HepG2 (cell line): ENCODE data around the gene BCKDHB. TPM values are rescaled to one million over a fixed set of nuclear protein-coding genes. Genes with fewer than 3 reads are reported as not detected.

Experiments
- ATAC-seq: fragments of 200-7000 bp; cut with Tn5 transposase; 3 replicates; pipeline ENCODE4 v1.9.1; 2020; ENCODE audit warnings: mild to moderate bottlenecking, moderate library complexity
- BruUV-seq: library from RNA; stranded (reverse); fragments of 400-500 nt; replicated peaks from 2 replicates; lab custom pipeline; 2021; lab: Mats Ljungman, UMichigan
- CTCF ChIA-PET: fragments of 300-600 bp; formaldehyde crosslinking; extraction: SDS; loops from one replicate; lab custom pipeline; 2021; ENCODE audit warnings: low total read pairs, inconsistent platforms, low intra/inter-chr PET ratio; lab: Yijun Ruan, JAX
- POLR2A ChIA-PET: fragments of 350-600 bp; sonication (Branson Sonifier 250); formaldehyde crosslinking; loops from one replicate; lab custom pipeline; 2020; ENCODE audit warnings: antibody characterized with exemption, inconsistent platforms; lab: Yijun Ruan, JAX
- DNase-seq: peaks from one replicate; pipeline ENCODE4 v3.0.0-alpha.2; 2015; ENCODE audit warnings: low spot score
- FAIRE-seq: peaks from 3 replicates; lab custom pipeline; 2011; peaks lifted over from hg19 to GRCh38; lab: Jason Lieb, UNC
- H2AFZ ChIP-seq: one replicate; pipeline ENCODE4 v1.6.1; 2011; ENCODE audit warnings: low read length, inconsistent platforms
- H3K27ac ChIP-seq: fragments of 300-600 bp; 3 replicates; pipeline ENCODE4 v1.8.0; 2011; ENCODE audit warnings: mixed run types, mild to moderate bottlenecking, mixed read lengths, low read length, inconsistent platforms; ENCODE audit not compliant: insufficient read depth; ENCODE audit errors: extremely low read length
- H3K27me3 ChIP-seq, 2 experiments: fragments of 200-600 bp in 1 of 2; 2 replicates in 1 of 2; 3 replicates in 1 of 2; pipeline versions ENCODE4 v1.6.0 to v1.8.0; 2011; ENCODE audit warnings: low read length in 2 of 2, mild to moderate bottlenecking in 2 of 2, moderate library complexity in 2 of 2, inconsistent platforms in 1 of 2; ENCODE audit not compliant: insufficient read depth in 2 of 2, control insufficient read depth in 1 of 2
- H3K36me3 ChIP-seq, 2 experiments: fragments of 200-600 bp in 1 of 2; replicated peaks in 1 of 2; 2 replicates in 1 of 2; 3 replicates in 1 of 2; pipeline versions ENCODE4 v1.5.1 to v1.8.0; 2011; ENCODE audit warnings: low read length in 2 of 2, inconsistent platforms in 1 of 2; ENCODE audit not compliant: insufficient read depth in 2 of 2, control insufficient read depth in 1 of 2
- H3K4me1 ChIP-seq: 2 replicates; pipeline ENCODE4 v1.5.1; 2012; ENCODE audit warnings: low read length, inconsistent platforms; ENCODE audit not compliant: insufficient read depth
- H3K4me2 ChIP-seq: 2 replicates; pipeline ENCODE4 v1.6.0; 2011; ENCODE audit warnings: low read depth, low read length, inconsistent platforms
- H3K4me3 ChIP-seq, 3 experiments: fragments of 200-600 bp in 1 of 3; sonication (generic), shearing (Covaris generic) in 1 of 3; replicated peaks in 1 of 3; 2 replicates each; pipeline ENCODE4 v1.5.1; 2011 to 2016; ENCODE audit warnings: low read length in 3 of 3, inconsistent platforms in 2 of 3, low read depth in 2 of 3, mild to moderate bottlenecking in 2 of 3, control low read depth in 1 of 3, mixed read lengths in 1 of 3; ENCODE audit not compliant: insufficient read depth in 1 of 3
- H3K79me2 ChIP-seq: one replicate; pipeline ENCODE4 v1.6.1; 2011; ENCODE audit warnings: low read length, inconsistent platforms; ENCODE audit not compliant: insufficient read depth
- H3K9ac ChIP-seq: 2 replicates; pipeline ENCODE4 v1.6.0; 2011; ENCODE audit warnings: mild to moderate bottlenecking, low read depth, low read length, inconsistent platforms; ENCODE audit not compliant: insufficient read depth
- H3K9me3 ChIP-seq: 2 replicates; pipeline ENCODE4 v1.5.1; 2012; ENCODE audit warnings: mild to moderate bottlenecking, low read length
- H4K20me1 ChIP-seq: 2 replicates; pipeline ENCODE4 v1.6.0; 2011; ENCODE audit warnings: inconsistent platforms, mild to moderate bottlenecking, low read length, moderate library complexity; ENCODE audit not compliant: insufficient read depth
- CHCHD3 ChIP-seq: sonication (generic); formaldehyde crosslinking; IDR thresholded peaks from 2 replicates; pipeline ENCODE4 v1.8.0; 2022; ENCODE audit warnings: mild to moderate bottlenecking, missing genetic modification reagents, moderate library complexity
- FOXC1 ChIP-seq: sonication (generic); formaldehyde crosslinking; IDR thresholded peaks from 2 replicates; pipeline ENCODE4 v1.8.0; 2022; ENCODE audit warnings: mild to moderate bottlenecking, missing genetic modification reagents, borderline replicate concordance
- MAFF ChIP-seq: IDR thresholded peaks from 2 replicates; pipeline ENCODE4 v1.6.1; 2011; ENCODE audit warnings: low read depth, low read length, improper control_type of control experiment
- MIER2 ChIP-seq: IDR thresholded peaks from 2 replicates; pipeline ENCODE4 v1.6.1; 2016; ENCODE audit warnings: missing biosample characterization, missing genetic modification reagents
- NR2F6 ChIP-seq, 2 experiments: IDR thresholded peaks; 2 replicates each; pipeline ENCODE4 v1.6.1; 2016; ENCODE audit warnings: antibody characterized with exemption in 1 of 2, mild to moderate bottlenecking in 1 of 2
- PAF1 ChIP-seq: IDR thresholded peaks from 2 replicates; pipeline ENCODE4 v1.6.1; 2016; ENCODE audit warnings: missing genetic modification reagents, missing compliant biosample characterization
- TEAD3 ChIP-seq: optimal IDR thresholded peaks from 2 replicates; pipeline ENCODE3; 2016; ENCODE audit warnings: borderline replicate concordance
- ZBTB1 ChIP-seq: sonication (generic); formaldehyde crosslinking; IDR thresholded peaks from 2 replicates; pipeline ENCODE4 v1.4.0; 2020; ENCODE audit warnings: missing genetic modification reagents, borderline replicate concordance
- ZNF451 ChIP-seq: sonication (generic); formaldehyde crosslinking; IDR thresholded peaks from 2 replicates; pipeline ENCODE4 v1.5.0; 2020; ENCODE audit warnings: mild to moderate bottlenecking, missing genetic modification reagents
- ZNF558 ChIP-seq: sonication (generic); formaldehyde crosslinking; IDR thresholded peaks from 2 replicates; pipeline ENCODE4 v1.9.0; 2022; ENCODE audit warnings: mild to moderate bottlenecking, missing genetic modification reagents, borderline replicate concordance
- ZNF83 ChIP-seq: sonication (generic); formaldehyde crosslinking; IDR thresholded peaks from 2 replicates; pipeline ENCODE4 v1.4.0; 2020; ENCODE audit warnings: missing genetic modification reagents, mild to moderate bottlenecking, borderline replicate concordance
- ZSCAN31 ChIP-seq: sonication (generic); formaldehyde crosslinking; IDR thresholded peaks from 2 replicates; pipeline ENCODE4 v1.5.0; 2020; ENCODE audit warnings: low read depth, mild to moderate bottlenecking, missing genetic modification reagents
- WGBS: methylation state at CpG from one replicate; pipeline ENCODE4 v1.1.6; 2017; ENCODE audit warnings: low lambda C conversion rate; 5-methylcytosine and 5-hydroxymethylcytosine counted together
- in situ Hi-C: cut with HindIII; loops from 2 replicates; pipeline ENCODE4 v1.10.0; 2017; ENCODE audit warnings: low pct_unique_long_range_greater_than_20kb; ENCODE audit not compliant: extremely low pct_ligation_motif_present
- intact Hi-C: fragments of 100-400 bp; cut with micrococcal nuclease; formaldehyde crosslinking; loops from one replicate; pipeline ENCODE4 v1.10.0; 2022; ENCODE audit not compliant: unreplicated experiment
- polyA plus RNA-seq, 8 experiments: library from polyadenylated mRNA; depleted of rRNA in 3 of 8; stranded (reverse) in 7 of 8; unstranded in 1 of 8; fragments of >200 nt; fragmentation: Illumina TruSeq in 4 of 8; extraction: Trizol in 4 of 8; gene quantifications; 2 replicates each; pipeline versions ENCODE4 v1.2.1 to v1.2.3, GENCODE V29; 2011 to 2016; ENCODE audit warnings: low read depth in 4 of 8, missing spikeins in 1 of 8, mixed read lengths in 1 of 8; ENCODE audit not compliant: insufficient read depth in 1 of 8
- total RNA-seq, 5 experiments: library from RNA; depleted of rRNA; stranded (reverse); fragments of >200 nt; fragmentation: Illumina TruSeq; extraction: Trizol; gene quantifications; 2 replicates each; pipeline ENCODE4 v1.2.3, GENCODE V29; 2016; ENCODE audit warnings: low read depth in 1 of 5
- TF ChIP-seq, protein P1 (sequence below): sonication (generic); formaldehyde crosslinking; IDR thresholded peaks from 2 replicates; pipeline ENCODE4 v1.4.0; 2020; ENCODE audit warnings: missing genetic modification reagents
- TF ChIP-seq, protein P2 (sequence below): sonication (generic); formaldehyde crosslinking; IDR thresholded peaks from 2 replicates; pipeline ENCODE4 v1.4.0; 2020; ENCODE audit warnings: missing genetic modification reagents, borderline replicate concordance
- TF ChIP-seq, protein P3 (sequence below): sonication (generic); formaldehyde crosslinking; IDR thresholded peaks from 2 replicates; pipeline ENCODE4 v1.4.0; 2020; ENCODE audit warnings: mild to moderate bottlenecking, missing genetic modification reagents
- TF ChIP-seq, protein P4 (sequence below): sonication (generic); formaldehyde crosslinking; IDR thresholded peaks from 2 replicates; pipeline ENCODE4 v1.4.0; 2020; ENCODE audit warnings: low read depth, mild to moderate bottlenecking, missing genetic modification reagents
- TF ChIP-seq, protein P5 (sequence below): sonication (generic); formaldehyde crosslinking; IDR thresholded peaks from 2 replicates; pipeline ENCODE4 v1.4.0; 2020; ENCODE audit warnings: missing genetic modification reagents, borderline replicate concordance

The BCKDHB gene
- total and polyA plus RNA-seq, 2 of the 13 experiments (the other 11 are each of a cell fraction or from before 2014, with no cell fraction given) = 10.8 to 13.6 TPM

DNA sequence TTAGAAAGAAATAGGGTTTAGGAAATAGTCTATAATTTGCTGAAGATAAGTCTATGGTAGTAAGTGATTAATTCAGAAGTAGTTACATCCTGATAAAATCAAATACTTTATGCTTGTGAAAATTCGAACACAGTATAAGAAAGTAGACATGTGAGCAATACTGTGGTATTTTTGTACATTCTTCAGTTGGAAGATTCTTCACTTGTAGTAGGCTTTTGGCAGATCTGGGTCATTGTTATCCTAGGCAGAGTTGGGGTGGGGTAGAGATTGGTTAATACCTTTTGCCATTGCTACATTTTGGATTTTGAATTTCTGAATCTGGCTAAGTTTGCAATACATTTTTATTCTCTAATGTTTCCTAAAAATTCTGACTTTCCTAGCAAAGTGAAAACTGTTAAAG lies 197.5 kb downstream of the BCKDHB start (continued):
- TF ChIP-seq, protein P1, sequence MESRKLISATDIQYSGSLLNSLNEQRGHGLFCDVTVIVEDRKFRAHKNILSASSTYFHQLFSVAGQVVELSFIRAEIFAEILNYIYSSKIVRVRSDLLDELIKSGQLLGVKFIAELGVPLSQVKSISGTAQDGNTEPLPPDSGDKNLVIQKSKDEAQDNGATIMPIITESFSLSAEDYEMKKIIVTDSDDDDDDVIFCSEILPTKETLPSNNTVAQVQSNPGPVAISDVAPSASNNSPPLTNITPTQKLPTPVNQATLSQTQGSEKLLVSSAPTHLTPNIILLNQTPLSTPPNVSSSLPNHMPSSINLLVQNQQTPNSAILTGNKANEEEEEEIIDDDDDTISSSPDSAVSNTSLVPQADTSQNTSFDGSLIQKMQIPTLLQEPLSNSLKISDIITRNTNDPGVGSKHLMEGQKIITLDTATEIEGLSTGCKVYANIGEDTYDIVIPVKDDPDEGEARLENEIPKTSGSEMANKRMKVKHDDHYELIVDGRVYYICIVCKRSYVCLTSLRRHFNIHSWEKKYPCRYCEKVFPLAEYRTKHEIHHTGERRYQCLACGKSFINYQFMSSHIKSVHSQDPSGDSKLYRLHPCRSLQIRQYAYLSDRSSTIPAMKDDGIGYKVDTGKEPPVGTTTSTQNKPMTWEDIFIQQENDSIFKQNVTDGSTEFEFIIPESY (CRISPR knock-in tag) = no peak
- TF ChIP-seq ZBTB1 (CRISPR knock-in tag) (no peak), PAF1 (CRISPR knock-in tag) (no peak), ZNF83 (CRISPR knock-in tag) (no peak), ZNF558 (CRISPR knock-in tag) (no peak), NR2F6 (IDR thresholded peaks at IDR 0.05) (no peak), NR2F6 (CRISPR knock-in tag; IDR thresholded peaks at IDR 0.05) (no peak), MIER2 (no peak)
- TF ChIP-seq, all 625 proteins: peak for 0

DNA sequence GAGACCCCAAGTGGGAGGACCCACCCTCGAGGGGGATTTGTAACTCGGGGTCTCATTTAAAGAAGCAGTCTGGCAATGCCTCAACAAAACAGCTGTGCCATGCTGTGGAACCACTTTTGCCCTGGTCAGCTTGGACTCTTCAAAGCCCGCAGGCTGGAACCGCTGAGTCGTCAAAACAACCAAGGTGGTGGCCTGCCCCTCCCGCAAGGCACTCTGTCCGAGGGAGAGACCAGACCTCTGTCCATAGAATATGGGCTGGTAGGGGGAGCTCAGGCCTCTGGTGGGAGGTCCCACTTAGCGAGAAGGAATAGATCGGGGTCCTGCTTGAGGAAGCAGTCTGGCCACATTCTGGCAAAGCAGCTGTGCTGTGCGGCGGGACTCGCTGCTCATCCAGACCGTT lies 208.1 kb downstream of the BCKDHB start:
- Histone ChIP-seq H3K79me2 (no peaks in the 10 kb centered on the region), H2AFZ (no peak overlapping the region), H3K4me3 (no peak overlapping the region), H3K27me3 (no peaks in the 10 kb centered on the region), H3K27ac (no peak overlapping the region), H3K9ac (no peak overlapping the region), H4K20me1 (no peaks in the 10 kb centered on the region), H3K36me3 (no peaks in the 10 kb centered on the region), H3K4me2 (no peak overlapping the region), H3K4me1 (no peaks in the 10 kb centered on the region), H3K9me3 (no peaks in the 10 kb centered on the region)
- BruUV-seq = no TSS peak
- DNase-seq = no peak
- ChIA-PET CTCF (no interaction called here), POLR2A (no interaction called here)
- intact Hi-C loops (no loop called here), in situ Hi-C loops (no loop called here)
- no peak for FAIRE-seq
- no peak for ATAC-seq
- WGBS = 93% methylated on average over 13 of the region's 13 CpGs
- TF ChIP-seq, protein P2, sequence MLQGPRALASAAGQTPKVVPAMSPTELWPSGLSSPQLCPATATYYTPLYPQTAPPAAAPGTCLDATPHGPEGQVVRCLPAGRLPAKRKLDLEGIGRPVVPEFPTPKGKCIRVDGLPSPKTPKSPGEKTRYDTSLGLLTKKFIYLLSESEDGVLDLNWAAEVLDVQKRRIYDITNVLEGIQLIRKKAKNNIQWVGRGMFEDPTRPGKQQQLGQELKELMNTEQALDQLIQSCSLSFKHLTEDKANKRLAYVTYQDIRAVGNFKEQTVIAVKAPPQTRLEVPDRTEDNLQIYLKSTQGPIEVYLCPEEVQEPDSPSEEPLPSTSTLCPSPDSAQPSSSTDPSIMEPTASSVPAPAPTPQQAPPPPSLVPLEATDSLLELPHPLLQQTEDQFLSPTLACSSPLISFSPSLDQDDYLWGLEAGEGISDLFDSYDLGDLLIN (CRISPR knock-in tag) = no peak
- TF ChIP-seq, protein P3, sequence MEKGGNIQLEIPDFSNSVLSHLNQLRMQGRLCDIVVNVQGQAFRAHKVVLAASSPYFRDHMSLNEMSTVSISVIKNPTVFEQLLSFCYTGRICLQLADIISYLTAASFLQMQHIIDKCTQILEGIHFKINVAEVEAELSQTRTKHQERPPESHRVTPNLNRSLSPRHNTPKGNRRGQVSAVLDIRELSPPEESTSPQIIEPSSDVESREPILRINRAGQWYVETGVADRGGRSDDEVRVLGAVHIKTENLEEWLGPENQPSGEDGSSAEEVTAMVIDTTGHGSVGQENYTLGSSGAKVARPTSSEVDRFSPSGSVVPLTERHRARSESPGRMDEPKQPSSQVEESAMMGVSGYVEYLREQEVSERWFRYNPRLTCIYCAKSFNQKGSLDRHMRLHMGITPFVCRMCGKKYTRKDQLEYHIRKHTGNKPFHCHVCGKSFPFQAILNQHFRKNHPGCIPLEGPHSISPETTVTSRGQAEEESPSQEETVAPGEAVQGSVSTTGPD (CRISPR knock-in tag) = no peak
- peak; percentile 97 for TF ChIP-seq MAFF
- TF ChIP-seq, protein P4, sequence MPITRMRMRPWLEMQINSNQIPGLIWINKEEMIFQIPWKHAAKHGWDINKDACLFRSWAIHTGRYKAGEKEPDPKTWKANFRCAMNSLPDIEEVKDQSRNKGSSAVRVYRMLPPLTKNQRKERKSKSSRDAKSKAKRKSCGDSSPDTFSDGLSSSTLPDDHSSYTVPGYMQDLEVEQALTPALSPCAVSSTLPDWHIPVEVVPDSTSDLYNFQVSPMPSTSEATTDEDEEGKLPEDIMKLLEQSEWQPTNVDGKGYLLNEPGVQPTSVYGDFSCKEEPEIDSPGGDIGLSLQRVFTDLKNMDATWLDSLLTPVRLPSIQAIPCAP (CRISPR knock-in tag) = no peak
- no peak for TF ChIP-seq ZNF451
- TF ChIP-seq CHCHD3 (CRISPR knock-in tag) = no peak
- TF ChIP-seq FOXC1 (CRISPR knock-in tag) = no peak
- TF ChIP-seq, protein P5, sequence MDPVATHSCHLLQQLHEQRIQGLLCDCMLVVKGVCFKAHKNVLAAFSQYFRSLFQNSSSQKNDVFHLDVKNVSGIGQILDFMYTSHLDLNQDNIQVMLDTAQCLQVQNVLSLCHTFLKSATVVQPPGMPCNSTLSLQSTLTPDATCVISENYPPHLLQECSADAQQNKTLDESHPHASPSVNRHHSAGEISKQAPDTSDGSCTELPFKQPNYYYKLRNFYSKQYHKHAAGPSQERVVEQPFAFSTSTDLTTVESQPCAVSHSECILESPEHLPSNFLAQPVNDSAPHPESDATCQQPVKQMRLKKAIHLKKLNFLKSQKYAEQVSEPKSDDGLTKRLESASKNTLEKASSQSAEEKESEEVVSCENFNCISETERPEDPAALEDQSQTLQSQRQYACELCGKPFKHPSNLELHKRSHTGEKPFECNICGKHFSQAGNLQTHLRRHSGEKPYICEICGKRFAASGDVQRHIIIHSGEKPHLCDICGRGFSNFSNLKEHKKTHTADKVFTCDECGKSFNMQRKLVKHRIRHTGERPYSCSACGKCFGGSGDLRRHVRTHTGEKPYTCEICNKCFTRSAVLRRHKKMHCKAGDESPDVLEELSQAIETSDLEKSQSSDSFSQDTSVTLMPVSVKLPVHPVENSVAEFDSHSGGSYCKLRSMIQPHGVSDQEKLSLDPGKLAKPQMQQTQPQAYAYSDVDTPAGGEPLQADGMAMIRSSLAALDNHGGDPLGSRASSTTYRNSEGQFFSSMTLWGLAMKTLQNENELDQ = no peak
- TF ChIP-seq TEAD3 (CRISPR knock-in tag) = no peak
- TF ChIP-seq ZSCAN31 (CRISPR knock-in tag) = no peak
